HPDE6-E6E7 (cell line): ENCODE data around the gene ZNF678.
A peak's percentile ranks its signal among the peaks of the same experiment; 100 is the strongest.

Experiments used
- DNase-seq: peaks from one replicate; pipeline ENCODE4 v3.0.0; 2011; ENCODE audit warnings: missing footprints; ENCODE audit errors: extremely low spot score

The ZNF678 gene

GRCh38 chr1:227563324-227564201 is at the start of gene ZNF678:
Gene ZNF678, plus strand, starts transcription at chr1:227563556. Its CDS starts 87,436 bp downstream, at chr1:227650992.
- peak; percentile 99 for DNase-seq

- no peak for DNase-seq
These were observed 44.5 kb upstream of the ZNF678 start for GRCh38 chr1:227518876-227519275.

GRCh38 chr1:227521782-227522181 is 41.6 kb upstream of the ZNF678 start:
- no peak for DNase-seq

GRCh38 chr1:227526524-227526923 is 36.8 kb upstream of the ZNF678 start:
- DNase-seq = no peak

- no peak for DNase-seq
These were observed 31.2 kb upstream of the ZNF678 start for GRCh38 chr1:227532019-227532619.

GRCh38 chr1:227540170-227541098 is 22.9 kb upstream of the ZNF678 start:
- DNase-seq = no peak

- DNase-seq = no peak
These were observed 22.2 kb upstream of the ZNF678 start for GRCh38 chr1:227541129-227541528.

- no peak for DNase-seq
These were observed 21.6 kb upstream of the ZNF678 start for GRCh38 chr1:227541796-227542152.

- peak; percentile 66 for DNase-seq
These were observed 20.9 kb upstream of the ZNF678 start for GRCh38 chr1:227542153-227543120.

GRCh38 chr1:227543283-227544066 is 19.9 kb upstream of the ZNF678 start:
- DNase-seq = no peak

- DNase-seq = no peak
These were observed 19.0 kb upstream of the ZNF678 start for GRCh38 chr1:227544067-227545050.

GRCh38 chr1:227545361-227545760 is 18.0 kb upstream of the ZNF678 start:
- DNase-seq = no peak

- no peak for DNase-seq
These were observed 17.3 kb upstream of the ZNF678 start for GRCh38 chr1:227546059-227546458.

GRCh38 chr1:227546598-227547309 is 16.6 kb upstream of the ZNF678 start:
- DNase-seq = no peak

GRCh38 chr1:227547310-227548118 is 15.8 kb upstream of the ZNF678 start:
- no peak for DNase-seq

- DNase-seq = no peak
These were observed 15.3 kb upstream of the ZNF678 start for GRCh38 chr1:227548119-227548397.

GRCh38 chr1:227548448-227548847 is 14.9 kb upstream of the ZNF678 start:
- DNase-seq = no peak

GRCh38 chr1:227549892-227550291 is 13.5 kb upstream of the ZNF678 start:
- no peak for DNase-seq
